GM21447 (cell line): ENCODE data around the gene SYNE1.

ENCODE experiments used
- ATAC-seq: cut with Tn5 transposase; IDR thresholded peaks from one replicate; pipeline ENCODE4 v1.9.1; 2021; ENCODE audit not compliant: unreplicated experiment

Gene SYNE1

DNA sequence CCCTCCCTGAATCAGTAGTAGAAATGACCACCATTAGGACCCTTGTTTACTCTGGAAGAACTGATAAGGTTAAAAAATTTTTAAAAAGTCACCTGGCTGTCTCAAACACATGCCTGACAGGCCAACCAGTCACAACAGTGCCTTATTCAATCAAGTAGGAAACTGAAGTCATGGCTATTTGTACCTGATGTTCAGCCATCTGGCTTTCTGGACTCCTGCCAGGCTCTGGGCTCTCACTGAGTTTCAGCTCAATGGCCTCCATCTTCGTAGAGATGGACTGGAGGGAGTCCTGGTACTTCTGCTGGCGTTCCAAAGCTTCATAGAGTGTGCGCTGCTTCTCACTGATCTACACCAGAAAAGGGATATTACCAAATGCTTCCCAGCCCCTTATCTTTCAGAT, 343.8 kb downstream of the SYNE1 start:
- no peak for ATAC-seq

DNA sequence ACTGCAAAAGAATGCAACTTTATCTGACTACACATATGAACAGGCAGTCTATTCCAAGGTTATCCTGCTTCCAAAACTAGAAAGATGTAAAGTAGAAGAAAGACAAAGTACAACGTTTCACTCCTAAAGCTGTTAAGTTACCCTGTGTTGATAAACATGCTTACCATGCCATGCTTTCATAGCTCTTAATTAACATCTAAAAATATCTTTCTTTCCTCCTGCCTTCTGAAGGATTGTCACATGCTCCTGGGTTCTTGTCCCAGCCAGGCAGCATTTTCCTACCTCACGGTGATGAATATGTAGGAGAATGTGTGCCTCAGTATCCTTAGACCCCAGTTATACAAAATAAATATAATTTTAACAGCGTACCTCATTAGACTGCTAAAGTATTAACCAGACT, 344.6 kb downstream of the SYNE1 start:
- no peak for ATAC-seq

DNA sequence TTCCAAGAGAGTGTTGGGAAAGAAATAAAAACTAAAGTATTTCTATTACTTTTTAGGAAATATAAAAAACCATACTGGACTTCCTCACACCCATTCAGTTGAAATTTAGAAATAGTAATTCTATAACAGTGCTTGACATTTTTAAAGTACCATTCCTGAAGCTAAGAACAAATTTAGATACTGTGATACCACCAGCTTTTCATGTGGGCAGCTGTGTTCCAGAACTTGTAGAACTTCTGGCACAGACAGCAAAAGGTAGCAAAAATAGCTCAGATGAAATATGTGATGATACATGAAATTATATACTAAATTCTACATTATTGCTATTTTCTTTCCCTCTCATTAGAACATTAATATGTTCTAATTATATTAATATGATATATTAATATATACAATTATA, 346.5 kb downstream of the SYNE1 start:
- ATAC-seq, result no peak

DNA sequence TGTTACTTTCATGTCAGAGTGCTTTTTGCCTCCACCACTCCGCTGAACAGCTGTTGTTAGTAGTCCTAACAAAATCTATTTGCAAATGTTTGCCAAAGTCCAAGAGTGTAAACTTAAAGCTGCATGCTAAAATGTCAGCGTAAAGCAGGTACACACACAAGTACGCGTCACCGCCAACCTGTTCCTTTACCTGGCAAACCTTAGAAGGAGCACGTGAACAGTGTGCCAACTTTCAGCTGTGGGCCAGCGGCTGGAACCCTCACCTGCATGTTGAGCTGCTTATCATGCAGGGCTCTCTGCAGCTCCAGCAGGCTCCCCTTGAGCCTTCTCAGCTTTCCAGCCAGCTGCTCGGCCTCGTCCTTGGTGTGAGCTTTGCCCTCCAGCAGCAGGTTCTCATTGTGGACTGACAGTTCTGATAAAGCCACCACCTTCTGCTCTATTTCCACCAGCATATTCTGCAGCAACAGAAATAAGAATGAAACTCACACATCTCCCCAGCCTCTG, 359.3 kb downstream of the SYNE1 start:
- ATAC-seq, result no peak

DNA sequence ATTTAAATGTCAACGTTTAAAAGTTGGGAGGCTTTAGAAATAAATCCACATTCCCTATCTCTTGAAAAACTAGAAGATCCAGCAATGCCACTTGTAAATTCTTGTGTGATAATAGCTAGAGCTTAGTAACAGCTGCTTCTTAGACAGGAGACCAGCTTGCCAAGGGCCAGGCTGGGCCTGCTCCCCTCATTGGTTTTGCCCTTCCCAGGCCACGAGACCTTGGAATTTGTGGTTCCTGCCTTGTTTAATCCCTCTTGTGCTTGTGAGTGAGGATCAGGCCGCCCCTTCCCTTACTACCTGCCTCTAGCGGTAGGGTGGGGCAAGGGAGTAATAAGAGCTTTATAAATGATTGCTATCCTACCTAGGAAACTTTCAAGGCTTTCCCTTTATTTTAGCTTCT, 363.5 kb downstream of the SYNE1 start:
- ATAC-seq, result no peak

DNA sequence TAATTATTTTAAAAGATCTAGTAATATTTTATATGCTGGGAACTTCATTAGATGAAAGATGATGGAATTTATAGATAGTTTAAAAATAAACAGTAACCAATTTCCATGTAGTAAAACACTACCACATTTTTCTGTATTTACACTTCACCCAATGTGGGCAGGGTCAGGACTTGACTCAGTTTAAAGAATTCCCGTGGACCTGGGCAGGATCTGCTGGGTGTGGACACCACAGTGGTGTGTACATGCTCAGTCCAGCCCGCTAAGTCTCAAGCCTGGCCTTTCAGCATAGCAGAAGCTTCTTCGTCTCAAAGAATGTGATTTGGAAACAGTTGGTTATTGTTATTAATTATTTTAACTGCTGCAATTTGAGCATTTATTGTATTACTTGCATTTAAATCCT, 364.2 kb downstream of the SYNE1 start:
- ATAC-seq, result no peak

DNA sequence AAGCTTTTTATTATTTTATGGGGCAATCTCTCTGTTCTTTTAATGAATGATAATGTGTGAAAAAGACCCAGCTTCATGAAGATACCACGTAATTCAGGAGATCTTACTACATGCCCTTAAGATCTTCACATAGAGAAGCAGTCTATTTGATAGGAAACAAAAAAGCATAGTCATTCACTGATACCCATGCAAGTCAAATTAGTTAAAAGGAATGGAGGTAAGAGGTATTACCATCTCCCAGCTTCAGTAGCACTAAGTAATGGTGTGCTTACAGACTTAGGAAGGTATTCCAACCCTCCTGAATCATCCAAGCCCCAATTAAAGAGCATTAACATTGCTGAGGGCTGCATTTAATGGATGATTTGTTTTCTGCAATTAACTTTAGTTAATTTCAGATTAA, 364.7 kb downstream of the SYNE1 start:
- ATAC-seq, result no peak

DNA sequence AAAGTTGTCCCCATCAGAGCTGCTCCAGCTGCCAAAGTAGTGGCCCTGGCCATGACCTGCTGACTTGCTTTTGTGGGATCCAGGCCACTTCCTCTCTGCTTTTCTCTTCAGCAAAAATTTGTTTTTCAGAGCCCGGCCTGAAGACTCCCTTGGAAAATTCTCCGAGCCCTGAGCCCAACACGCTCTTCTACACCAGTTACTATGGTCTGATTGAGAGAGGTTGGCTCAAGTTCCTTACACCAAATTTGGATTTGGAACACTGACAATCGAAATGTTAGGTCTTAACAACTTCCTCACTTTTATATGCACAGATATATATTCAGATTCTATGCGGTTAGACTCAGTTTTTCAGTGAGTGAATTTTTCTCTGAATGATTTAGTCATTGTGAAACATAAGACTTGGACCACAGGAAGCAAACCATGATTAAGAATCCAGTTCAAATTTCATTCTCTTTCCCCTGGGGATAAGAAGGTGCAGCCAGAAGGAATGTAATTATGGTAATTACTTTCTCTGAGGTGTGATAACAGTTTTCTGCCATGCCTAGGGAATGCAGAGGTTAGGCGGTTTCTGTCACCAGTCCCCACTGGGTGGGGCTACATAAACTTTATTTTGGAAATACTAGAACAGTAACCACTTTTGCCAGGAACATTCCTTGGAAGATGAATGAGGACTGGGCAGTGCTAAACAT, 365.2 kb downstream of the SYNE1 start:
- no peak for ATAC-seq

DNA sequence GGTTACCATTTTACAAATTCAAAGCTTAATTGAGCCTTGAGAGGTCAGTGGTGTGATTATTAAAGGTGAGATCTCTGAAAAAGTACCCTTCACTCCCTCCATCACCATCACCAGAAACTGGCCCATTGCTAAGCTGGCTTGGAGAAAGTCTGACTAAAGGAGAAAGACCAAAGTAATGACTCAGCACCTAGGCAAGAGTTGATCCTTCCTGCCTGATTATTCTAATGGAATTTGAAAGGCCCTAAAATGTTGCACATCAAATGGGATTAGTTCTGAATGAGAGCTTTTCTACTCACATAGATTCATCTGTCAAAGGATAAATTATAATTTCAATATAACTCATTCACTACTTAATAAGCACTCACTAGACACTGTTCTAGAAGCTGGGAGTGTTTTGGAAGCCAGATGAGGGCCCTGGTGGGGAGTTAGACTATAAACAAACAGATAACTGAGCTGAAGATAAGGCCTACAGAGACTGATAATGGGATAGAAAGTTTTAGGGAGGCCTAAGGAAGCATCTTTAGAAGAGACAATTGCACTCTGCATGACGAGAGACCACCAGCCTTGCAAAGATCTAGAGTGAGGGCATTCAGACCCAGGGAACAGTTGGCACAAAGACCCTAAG, 366.7 kb downstream of the SYNE1 start:
- no peak for ATAC-seq

DNA sequence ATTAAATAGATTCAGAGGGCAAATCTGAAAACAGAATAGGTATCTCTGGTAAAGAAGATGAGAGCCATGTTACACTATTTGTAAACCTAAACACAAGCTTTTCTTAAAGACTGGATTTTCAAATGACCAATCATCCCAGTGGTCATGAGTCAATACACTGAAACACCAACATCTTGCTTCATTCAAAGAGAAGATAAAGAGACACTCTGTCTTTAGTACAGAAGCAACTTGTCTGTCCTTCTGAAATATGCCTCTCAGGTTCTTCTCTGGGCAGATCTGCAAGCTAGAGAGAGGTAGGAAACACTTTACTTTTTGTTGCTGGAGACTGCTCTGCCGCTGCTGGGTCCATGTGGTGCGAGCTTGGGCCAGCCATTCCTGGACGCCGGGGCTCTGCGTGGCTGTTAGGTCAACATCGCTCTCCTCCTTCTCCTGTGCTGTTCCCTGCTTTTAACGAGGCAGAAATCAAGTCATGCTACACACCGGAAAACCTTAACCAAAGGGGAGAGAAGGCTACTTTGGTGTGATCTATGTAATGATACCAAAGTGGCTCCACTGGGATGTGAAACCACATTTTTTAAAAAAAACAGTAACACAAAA, 368.2 kb downstream of the SYNE1 start:
- no peak for ATAC-seq

DNA sequence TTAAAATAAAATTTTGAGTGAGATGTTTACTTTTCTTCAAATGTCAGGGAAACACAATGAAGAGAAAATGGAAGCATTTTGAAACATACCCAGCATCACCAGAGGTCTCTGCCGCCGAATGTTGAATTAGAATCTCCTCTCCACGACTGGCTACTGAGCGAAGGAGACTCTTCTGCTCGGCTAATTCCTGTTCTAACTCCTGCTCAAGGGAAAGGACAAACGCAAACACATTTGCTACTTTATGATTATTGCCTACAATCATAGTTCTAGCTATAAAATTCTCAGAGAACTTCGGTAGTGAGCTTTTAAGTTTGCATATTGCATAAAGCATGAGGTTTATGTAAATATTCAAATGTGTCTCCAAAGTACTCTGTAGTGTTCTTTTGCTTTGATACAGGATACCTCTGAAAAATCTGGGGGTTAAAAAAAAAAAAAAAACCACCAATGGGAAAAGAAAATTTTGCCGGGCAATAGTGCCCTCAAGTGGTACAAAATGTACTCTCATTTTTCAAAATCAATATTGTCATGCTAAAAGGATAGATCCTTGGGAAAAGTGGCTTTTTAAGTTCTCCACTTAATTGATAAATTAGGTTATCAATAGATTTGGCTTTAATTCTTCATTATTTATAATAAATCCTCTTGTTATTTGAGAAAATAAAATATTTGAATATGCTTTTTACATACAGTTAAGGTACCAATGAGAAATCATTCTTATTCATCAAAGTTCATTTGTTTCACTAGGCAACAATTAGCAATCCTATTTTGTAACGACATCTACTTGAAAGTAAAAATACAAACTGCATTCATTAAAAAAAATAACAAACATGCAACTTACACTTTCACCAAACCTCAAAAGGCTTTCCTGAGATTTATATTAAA, 369.0 kb downstream of the SYNE1 start:
- no peak for ATAC-seq

DNA sequence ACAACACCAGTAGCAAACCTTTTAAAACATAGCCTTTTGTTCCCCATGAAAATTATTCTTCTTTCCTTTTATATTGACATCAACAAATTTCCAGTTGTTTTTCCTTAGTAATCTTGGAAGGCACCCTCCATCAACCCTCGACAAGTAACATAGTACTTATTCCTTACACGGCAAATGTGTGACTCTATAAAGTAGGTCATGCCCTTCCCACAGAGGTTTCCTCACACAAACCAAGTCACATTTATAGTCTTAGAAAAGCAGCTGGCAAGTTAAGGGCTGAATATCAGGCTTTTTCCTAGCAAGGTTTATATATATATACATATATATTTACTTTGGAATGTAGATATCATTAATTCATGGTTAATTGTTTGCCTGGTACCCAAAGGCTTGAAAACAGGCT, 371.5 kb downstream of the SYNE1 start:
- no peak for ATAC-seq

DNA sequence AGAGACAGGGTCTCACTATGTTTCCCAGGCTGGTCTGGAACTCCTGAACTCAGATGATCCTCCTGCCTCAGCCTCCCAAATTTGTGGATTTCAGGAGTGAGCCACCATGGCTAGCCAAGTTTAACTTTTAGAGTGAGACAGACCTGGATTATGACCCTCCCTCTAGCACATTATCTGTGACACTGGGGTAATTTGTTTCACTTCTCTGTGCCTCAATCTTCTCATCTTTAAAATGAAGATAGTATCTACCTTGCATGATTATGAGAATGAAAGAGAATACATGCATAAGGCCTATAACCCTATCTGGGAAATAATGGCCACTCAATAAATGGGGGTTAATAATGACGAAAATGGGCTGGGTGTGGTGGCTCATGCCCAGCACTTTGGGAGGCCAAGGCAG, 373.6 kb downstream of the SYNE1 start:
- no peak for ATAC-seq

DNA sequence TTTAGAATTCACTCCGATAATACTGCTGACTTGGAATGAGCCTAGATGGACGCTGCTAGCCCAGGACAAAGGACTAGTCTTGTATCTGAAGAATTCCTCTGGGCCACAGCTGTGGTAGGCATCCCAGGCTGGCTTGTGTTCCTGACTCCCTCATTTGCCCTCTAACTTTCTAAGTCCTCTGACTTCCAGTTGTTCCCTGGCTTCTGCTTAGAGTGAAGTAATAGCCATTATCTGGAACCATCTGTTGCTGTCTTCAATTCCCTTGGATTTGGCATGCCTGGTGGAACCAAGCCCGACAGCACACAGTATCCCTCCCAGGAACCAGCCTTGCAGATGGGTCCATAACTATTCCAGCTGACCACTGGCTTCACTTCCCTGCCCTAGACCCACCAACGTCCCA, 376.0 kb downstream of the SYNE1 start:
- no peak for ATAC-seq

DNA sequence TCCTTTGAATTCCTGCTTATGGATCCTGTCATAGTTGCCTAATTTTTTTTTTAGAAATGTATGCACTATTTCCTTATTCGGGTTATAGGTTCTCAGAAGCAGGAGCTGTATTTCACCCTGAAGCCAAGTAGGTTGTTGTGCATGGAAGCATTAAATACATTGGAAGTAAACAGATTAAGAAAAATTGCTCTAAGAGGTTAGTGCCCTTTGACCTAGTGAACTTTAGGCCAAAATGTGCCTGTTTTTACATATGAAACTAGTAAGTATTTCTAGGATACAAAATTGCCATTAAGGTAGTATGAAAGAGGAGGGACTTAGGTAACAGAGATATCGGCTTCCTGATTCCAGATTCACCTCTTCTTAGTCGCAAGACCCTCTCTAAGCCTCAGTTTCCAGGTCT, 377.9 kb downstream of the SYNE1 start:
- ATAC-seq, result no peak

DNA sequence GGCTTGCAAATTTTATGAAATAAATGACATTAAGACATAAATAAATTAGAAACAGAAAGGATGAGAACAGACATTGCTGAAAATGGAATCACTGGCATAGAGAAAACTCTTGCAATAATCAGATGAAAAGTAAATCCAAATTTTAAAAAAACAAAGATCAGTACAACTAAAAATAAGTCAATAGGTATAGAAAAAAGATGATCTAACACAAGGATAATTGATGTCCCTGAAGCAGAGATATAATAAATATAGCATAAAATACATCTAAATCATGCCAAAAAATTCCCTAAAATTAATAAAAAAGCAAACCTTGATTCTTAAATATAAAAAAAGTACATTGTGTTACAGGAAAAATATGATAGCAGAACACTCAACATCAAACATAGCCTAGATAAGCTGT, 379.6 kb downstream of the SYNE1 start:
- ATAC-seq, result no peak

DNA sequence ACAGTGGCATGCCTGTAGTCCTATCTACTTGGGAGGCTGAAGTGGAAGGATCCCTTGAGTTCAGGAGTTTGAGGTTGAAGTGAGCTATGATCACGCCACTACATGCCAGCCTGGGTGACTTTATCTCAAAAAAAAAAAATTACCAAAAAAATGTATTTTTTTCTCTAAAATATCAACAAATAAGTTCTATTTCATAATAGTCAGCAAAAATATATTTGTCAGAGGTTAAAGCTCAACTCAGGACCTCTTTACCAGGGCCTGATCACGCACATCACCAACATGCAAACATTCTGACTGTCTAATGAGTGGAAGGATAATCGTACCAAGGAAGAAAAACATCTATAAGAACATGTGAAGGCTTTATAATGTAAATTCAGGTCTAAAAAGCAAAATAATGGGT, 387.0 kb downstream of the SYNE1 start:
- no peak for ATAC-seq

DNA sequence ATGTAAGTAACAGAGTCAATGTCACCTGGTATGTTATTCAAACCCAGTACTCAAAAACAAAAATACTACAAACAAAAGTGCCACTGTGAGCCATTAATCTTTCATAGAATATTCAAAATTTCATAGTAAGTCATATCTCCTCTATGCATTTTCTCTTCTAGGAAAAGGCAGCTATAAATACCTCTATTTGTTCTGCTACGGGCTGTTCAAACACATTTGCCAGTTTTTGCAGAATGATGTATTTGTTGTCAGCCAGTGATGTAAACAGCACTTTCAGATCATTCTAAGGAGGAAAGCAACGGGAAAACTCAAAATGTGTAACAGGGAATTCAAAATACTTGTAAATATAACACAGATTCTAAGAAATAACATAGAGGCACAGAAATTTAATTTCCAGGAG, 388.2 kb downstream of the SYNE1 start:
- no peak for ATAC-seq

DNA sequence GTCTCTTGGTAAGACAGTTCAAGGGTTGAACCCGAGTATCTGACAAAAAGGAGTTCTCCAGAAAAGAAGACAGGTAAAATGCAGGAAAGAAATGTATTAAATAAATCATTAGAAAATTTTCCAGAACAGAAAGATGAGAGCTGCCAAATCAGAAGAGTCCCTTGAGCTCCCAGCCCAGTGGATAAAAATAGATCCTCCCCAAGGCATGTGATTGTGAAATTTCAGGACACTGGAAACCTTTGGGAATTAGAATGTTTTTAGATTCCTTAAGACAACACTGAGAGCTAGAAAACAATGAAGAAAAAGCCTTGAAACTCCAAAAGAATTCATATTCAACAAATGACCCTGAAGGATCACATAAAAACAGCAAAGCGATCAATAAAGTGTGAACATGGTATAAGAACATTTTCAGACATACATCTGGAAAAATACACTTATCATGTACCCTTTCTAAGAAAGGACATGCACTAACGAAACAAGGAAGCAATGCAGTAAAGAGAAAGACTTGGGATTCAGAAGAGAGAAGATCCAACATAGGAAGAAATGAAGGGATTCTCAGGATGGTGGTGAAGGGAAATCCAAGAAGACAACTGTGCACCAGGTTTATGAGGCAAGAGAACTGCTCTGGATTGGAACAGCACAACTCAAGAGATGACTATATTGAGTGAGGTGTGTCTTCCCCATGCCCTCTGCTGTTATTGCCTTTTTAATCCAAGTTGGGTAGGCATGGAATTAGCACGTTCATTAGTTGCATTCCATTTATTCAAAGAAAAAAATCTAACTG, 390.4 kb downstream of the SYNE1 start:
- ATAC-seq, result no peak

DNA sequence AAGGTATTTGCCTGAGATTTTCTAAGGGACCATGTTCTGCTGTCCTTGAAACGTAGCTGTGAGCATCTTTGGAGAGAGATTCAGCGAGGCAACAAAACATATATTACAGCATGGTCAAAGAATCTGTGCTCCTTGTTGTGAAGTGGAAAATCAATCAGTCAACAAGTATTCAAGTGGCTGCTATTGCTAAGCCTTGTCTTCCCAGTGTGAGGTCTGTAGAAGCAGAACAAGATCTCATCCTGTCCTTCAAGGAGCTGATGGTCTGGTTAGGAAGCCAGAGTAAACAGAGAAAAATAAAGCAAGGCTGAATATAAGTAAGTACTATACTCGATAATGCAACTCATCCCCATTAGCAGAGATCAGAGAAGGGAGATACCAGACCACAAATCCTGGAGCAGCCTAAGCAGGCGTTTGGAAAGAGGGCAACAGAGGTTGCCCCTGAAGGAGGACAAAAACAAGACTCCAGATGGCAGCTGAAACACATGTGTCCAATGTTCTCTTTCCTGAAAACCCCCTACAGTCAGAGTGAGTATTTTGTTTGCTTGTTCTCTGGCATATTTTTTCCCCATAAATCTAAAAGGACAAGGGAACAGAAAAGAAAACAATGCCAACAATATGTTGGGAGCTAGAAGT, 392.0 kb downstream of the SYNE1 start:
- ATAC-seq, result no peak
